GM12874 (cell line): ENCODE results near the gene NEK11.

Experiments
- TF ChIP-seq, protein P1 (sequence below): IDR thresholded peaks from 2 replicates; pipeline ENCODE4 v1.5.1; 2011; ENCODE audit warnings: low read depth, mild to moderate bottlenecking, control low read depth, low read length, moderate library complexity; ENCODE audit not compliant: insufficient read depth

The NEK11 gene

GRCh38 chr3:131077904-131078303, 51.2 kb downstream of the NEK11 start:
- TF ChIP-seq, protein P1, sequence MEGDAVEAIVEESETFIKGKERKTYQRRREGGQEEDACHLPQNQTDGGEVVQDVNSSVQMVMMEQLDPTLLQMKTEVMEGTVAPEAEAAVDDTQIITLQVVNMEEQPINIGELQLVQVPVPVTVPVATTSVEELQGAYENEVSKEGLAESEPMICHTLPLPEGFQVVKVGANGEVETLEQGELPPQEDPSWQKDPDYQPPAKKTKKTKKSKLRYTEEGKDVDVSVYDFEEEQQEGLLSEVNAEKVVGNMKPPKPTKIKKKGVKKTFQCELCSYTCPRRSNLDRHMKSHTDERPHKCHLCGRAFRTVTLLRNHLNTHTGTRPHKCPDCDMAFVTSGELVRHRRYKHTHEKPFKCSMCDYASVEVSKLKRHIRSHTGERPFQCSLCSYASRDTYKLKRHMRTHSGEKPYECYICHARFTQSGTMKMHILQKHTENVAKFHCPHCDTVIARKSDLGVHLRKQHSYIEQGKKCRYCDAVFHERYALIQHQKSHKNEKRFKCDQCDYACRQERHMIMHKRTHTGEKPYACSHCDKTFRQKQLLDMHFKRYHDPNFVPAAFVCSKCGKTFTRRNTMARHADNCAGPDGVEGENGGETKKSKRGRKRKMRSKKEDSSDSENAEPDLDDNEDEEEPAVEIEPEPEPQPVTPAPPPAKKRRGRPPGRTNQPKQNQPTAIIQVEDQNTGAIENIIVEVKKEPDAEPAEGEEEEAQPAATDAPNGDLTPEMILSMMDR = no peak

DNA sequence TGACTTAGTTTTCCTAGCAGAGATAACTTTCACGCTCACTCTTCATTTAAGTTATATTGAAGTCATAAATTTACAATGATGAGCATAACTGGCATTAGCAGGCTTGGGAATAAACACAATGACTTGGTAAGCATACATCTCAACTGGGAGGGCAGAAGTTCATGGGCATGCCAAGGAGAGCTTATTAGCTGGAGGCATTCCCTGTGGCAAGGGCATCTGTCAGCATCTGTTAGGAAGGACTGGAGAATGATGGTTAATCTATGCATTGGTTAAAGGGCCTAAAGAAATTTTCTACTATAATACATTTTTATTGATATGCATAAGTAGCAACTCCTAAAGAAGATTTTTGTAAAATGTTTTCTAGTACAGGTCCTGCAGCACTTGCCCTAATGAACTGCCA, 52.4 kb downstream of the NEK11 start:
- TF ChIP-seq, protein P1 = no peak

DNA sequence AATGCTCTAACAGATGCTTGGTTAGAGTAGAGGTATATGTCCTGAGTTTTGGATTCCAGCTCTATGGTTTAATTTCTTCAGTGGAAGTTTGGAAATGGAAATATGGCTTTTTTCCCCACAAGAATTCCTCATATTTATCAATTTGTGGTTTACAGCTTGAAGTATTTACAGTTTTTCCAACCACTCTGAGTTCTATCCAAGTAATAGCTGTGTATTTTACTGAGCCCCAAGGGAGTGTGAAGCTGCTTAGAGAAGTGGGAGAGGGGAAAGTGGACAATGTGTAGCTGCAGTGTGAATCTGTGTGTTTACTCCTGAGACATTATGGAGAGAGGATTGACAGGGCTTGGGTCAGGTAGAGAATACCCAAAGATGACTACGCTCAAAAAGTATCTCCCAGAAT, 54.5 kb downstream of the NEK11 start:
- TF ChIP-seq, protein P1 = no peak

GRCh38 chr3:131082246-131082645, 55.6 kb downstream of the NEK11 start:
- TF ChIP-seq, protein P1 = no peak

DNA sequence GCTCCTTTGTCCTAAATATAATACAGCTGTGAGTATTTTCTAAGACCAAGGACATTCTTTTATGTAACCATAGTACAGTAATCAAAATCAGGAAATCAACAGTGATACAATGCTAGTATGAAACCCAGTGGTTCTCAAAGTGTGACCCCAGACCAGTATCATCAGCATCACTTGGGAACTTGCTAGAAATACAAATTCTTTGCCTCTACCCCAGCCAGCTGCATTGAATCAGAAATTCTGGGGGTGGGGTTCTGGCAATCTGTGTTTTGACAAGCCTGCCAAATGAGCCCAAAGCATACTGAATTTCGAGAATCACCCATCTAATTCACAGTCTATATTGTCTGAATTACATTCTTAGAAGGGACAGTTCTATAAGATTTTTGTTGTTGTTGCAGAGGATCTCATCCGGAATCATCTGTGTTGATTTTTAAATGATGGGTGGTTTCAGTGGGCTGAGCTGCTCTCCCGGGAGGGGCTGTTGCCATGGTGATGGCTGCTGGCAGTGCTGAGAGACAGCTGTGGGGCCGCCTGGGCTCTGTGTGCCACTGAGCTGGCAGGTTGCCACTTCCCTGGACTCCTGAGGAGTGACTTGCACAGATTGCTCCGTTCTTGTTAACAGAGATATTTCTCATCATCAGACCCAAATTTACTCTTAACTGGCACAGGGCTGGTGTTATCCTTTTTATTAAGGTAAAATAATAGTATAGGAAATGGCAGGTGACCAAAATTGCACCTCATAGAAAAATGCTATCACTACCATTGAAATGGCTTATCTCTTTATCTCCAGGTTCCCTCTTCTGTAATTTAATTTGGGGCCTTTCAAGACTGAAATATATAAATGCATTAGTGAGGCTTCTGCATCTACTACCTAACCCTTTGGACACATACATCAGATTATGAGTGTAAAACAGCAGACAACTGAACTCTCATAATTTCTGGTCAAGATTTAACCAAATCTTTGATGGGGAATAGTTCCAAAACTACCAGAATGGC, 56.5 kb downstream of the NEK11 start:
- TF ChIP-seq, protein P1 = no peak

- TF ChIP-seq, protein P1 = no peak
Measured at GRCh38 chr3:131091768-131092167, 65.1 kb downstream of the NEK11 start.

DNA sequence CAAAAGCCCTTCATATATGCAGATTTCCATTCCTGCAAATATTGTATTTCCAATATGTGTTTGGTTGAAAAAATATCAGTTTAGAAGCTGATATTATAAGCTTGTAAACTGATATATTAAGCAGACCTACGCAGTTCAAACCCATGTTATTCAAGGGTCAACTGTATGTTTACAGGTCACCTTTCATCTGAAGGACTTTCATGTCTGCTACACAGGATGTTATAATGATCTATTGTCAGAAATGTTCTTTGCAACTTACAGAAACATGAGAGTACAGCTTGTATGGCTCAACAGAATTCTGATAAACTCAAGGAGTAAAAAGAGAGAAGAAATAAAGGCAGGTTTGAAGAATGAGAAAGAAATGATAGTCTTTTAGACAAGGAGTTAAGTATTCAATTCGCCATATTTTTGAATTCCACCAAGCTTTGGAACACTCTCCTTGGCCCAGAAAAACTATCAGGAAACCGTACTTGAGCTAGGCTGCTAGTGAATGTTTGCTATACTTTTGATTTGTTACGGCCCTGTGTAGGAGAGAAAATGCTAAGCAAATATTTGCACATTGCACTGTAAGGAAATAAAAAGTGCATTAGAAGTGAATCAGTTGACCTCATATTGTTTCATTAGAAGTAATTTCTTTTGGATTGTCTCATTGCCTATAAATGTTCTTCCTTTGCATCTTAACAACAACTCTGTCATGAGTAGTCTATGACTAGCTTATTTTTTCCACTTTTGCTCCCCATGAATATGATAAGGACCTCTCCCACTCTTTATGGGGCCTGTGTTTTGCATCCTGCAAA, 81.2 kb downstream of the NEK11 start:
- TF ChIP-seq, protein P1 = no peak
